ENCODE data around the gene SCYGR1. TPM values are rescaled to one million over a fixed set of nuclear protein-coding genes. Genes with fewer than 3 reads are reported as not detected.
"Not testable (repeated sequence)": the region's sequence is repeated elsewhere in the genome, so short reads cannot be mapped to it uniquely, and the experiment has no call there.

SCYGR1 gene, protein sequence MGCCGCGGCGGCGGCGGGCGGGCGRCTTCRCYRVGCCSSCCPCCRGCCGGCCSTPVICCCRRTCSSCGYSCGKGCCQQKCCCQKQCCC
- total RNA-seq = not detected
- long read RNA-seq = 0 reads

DNA sequence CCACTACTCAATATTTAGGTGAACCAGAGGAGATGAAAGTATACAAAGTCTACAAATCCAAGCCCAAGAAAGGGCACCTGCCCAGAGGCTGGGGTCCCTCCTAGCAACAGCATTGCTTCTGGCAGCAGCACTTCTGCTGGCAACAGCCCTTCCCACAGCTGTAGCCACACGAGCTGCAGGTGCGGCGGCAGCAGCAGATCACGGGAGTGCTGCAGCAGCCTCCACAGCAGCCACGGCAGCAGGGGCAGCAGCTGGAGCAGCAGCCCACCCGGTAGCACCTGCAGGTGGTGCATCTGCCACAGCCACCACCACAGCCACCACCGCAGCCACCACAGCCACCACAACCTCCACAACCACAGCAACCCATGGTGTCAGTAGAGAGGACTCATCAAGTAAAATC, at the start of gene SCYGR1:
Gene SCYGR1 (minus strand): TSS at position 367 of the 400 bp plus-strand sequence. CDS start 0 bp downstream, at position 367.
- intact Hi-C loops (cut with DNase I); H3K27ac ChIP-seq; H3K4me1 ChIP-seq; H3K9me3 ChIP-seq; DNase-seq; ATAC-seq; H3K4me3 ChIP-seq; H3K27me3 ChIP-seq; H3K36me3 ChIP-seq: not testable (repeated sequence)

GRCh38 chr2:227436436-227437174, 48.9 kb upstream of the SCYGR1 start:
- peak; percentile 70 for ATAC-seq
- TF ChIP-seq, protein P1, sequence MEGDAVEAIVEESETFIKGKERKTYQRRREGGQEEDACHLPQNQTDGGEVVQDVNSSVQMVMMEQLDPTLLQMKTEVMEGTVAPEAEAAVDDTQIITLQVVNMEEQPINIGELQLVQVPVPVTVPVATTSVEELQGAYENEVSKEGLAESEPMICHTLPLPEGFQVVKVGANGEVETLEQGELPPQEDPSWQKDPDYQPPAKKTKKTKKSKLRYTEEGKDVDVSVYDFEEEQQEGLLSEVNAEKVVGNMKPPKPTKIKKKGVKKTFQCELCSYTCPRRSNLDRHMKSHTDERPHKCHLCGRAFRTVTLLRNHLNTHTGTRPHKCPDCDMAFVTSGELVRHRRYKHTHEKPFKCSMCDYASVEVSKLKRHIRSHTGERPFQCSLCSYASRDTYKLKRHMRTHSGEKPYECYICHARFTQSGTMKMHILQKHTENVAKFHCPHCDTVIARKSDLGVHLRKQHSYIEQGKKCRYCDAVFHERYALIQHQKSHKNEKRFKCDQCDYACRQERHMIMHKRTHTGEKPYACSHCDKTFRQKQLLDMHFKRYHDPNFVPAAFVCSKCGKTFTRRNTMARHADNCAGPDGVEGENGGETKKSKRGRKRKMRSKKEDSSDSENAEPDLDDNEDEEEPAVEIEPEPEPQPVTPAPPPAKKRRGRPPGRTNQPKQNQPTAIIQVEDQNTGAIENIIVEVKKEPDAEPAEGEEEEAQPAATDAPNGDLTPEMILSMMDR (IDR thresholded peaks at IDR 0.05) = no peak
- intact Hi-C loops (cut with DNase I) = no loop called here
- peaks cover 11% of the 10 kb centered on the region for H3K9me3 ChIP-seq
- no peaks in the 10 kb centered on the region for H3K36me3 ChIP-seq
- no peak overlapping the region for H3K4me3 ChIP-seq
- DNase-seq = no peak
- H3K4me1 ChIP-seq = no peaks in the 10 kb centered on the region
- no peak overlapping the region for H3K27ac ChIP-seq
- no peaks in the 10 kb centered on the region for H3K27me3 ChIP-seq

- H3K27ac ChIP-seq = no peak overlapping the region
- H3K27me3 ChIP-seq = no peaks in the 10 kb centered on the region
- H3K4me1 ChIP-seq = no peaks in the 10 kb centered on the region
- H3K36me3 ChIP-seq = no peaks in the 10 kb centered on the region
- DNase-seq (no peak), ATAC-seq (no peak)
- no peak overlapping the region for H3K4me3 ChIP-seq
- peaks cover 11% of the 10 kb centered on the region for H3K9me3 ChIP-seq
- intact Hi-C loops (cut with DNase I) = no loop called here
- TF ChIP-seq, protein P1 (IDR thresholded peaks at IDR 0.05) = no peak
Measured at GRCh38 chr2:227433171-227433570, 45.4 kb upstream of the SCYGR1 start.

- no peak for DNase-seq
- peaks cover 11% of the 10 kb centered on the region for H3K9me3 ChIP-seq
- TF ChIP-seq, protein P1 (IDR thresholded peaks at IDR 0.05) = no peak
- intact Hi-C loops (cut with DNase I) = no loop called here
- H3K4me1 ChIP-seq = no peaks in the 10 kb centered on the region
- H3K27me3 ChIP-seq = no peaks in the 10 kb centered on the region
- H3K36me3 ChIP-seq = no peaks in the 10 kb centered on the region
- no peak overlapping the region for H3K4me3 ChIP-seq
- no peak for ATAC-seq
- H3K27ac ChIP-seq = no peak overlapping the region
Measured at GRCh38 chr2:227430639-227431038, 42.9 kb upstream of the SCYGR1 start.

- no peaks in the 10 kb centered on the region for H3K36me3 ChIP-seq
- ATAC-seq = peak; percentile 82
- no peak overlapping the region for H3K4me3 ChIP-seq
- intact Hi-C loops (cut with DNase I) = no loop called here
- no peak for DNase-seq
- no peak overlapping the region for H3K27ac ChIP-seq
- no peaks in the 10 kb centered on the region for H3K4me1 ChIP-seq
- TF ChIP-seq, protein P1 (IDR thresholded peaks at IDR 0.05) = no peak
- no peaks in the 10 kb centered on the region for H3K27me3 ChIP-seq
- peaks cover 11% of the 10 kb centered on the region for H3K9me3 ChIP-seq
Measured at GRCh38 chr2:227428731-227429285, 41.1 kb upstream of the SCYGR1 start.
